ENCODE data around the gene LITAFD.

GRCh38 chr16:8845699-8846298 is 36.4 kb upstream of the LITAFD start:
- no peak for TF ChIP-seq REST (IDR thresholded peaks at IDR 0.05; ENCODE audit: low read depth)
- no peak for TF ChIP-seq CTCF (IDR thresholded peaks at IDR 0.05 in 2 of 3, conservative IDR thresholded peaks at IDR 0.05 in 1 of 3; ENCODE audit: borderline replicate concordance in 1 of 3, insufficient read depth in 1 of 3, low read depth in 2 of 3, low read length in 2 of 3)
- TF ChIP-seq MAX (IDR thresholded peaks at IDR 0.05) = no peak
- TF ChIP-seq POLR2A (IDR thresholded peaks at IDR 0.05; ENCODE audit: borderline replicate concordance, extremely low read depth, insufficient read depth, insufficient read length) = no peak
- no peak for TF ChIP-seq SIN3A (IDR thresholded peaks at IDR 0.05; ENCODE audit: low read depth)
- no peak for TF ChIP-seq POLR2AphosphoS5 (IDR thresholded peaks at IDR 0.05; ENCODE audit: low read depth, low read length)
- no peak for TF ChIP-seq ZFX (IDR thresholded peaks at IDR 0.05)
- TF ChIP-seq YY1 (IDR thresholded peaks at IDR 0.05; ENCODE audit: extremely low read depth, insufficient replicate concordance, low read depth, low read length) = no peak
- no peak for TF ChIP-seq EGR1 (IDR thresholded peaks at IDR 0.05; ENCODE audit: low read depth)
